Measurements from ENCODE around the gene RPL5. TPM values are rescaled to one million over a fixed set of nuclear protein-coding genes. Genes with fewer than 3 reads are reported as not detected.

The RPL5 gene
- total and polyA plus RNA-seq, 2 of the 4 experiments (the other 2 are of a cell fraction): 1,406 to 1,679 TPM

DNA sequence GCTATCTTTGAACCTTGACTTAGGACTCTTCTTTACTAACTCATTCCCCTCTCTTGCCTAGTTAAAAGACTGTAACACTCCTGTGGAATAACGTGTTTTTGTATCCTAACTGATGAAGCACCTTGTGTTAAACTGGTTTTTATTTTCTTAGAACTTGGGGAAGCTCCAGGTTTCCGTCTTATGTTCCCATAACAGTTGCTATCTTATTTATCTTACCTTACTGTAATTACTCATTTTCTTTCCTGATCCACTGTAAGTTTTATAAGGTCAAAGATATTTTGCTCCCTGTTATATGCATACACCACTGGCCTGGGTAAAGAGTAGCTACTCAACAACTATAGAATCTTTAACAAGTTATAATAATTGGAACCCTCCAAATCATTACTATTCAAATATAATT, 43.1 kb downstream of the RPL5 start:
- H3K9me3 ChIP-seq (ENCODE audit: control insufficient read depth, insufficient read depth, low read length): peaks cover 5% of the 10 kb centered on the region
- H3K23ac ChIP-seq (ENCODE audit: low read depth, low read length): no peak overlapping the region
- H3K4me3 ChIP-seq (ENCODE audit: insufficient read depth, low read depth, low read length): no peak overlapping the region
- H2BK20ac ChIP-seq (ENCODE audit: low read depth, low read length): no peak overlapping the region
- H2AK9ac ChIP-seq (replicated peaks; ENCODE audit: low read depth, low read length, poor library complexity): no peak overlapping the region
- H3K14ac ChIP-seq (replicated peaks; ENCODE audit: low read depth, low read length): no peak overlapping the region
- no peak overlapping the region for H2BK120ac ChIP-seq (ENCODE audit: low read depth, low read length)
- dilution Hi-C loops (cut with HindIII; ENCODE audit: low sequenced_read_pairs, unreplicated experiment) (no loop called here), intact Hi-C loops (cut with micrococcal nuclease) (loop anchor here (5.0 kb wide), 1 partner anchor 67 kb away; no protein-coding TSS in a partner anchor), in situ Hi-C loops (cut with MboI; ENCODE audit: low sequenced_read_pairs) (no loop called here)
- H2BK5ac ChIP-seq (ENCODE audit: low read depth, low read length, poor library complexity, severe bottlenecking): no peak overlapping the region
- no peaks in the 10 kb centered on the region for H3K4me1 ChIP-seq (ENCODE audit: control insufficient read depth, insufficient read depth, low read length)
- no peak overlapping the region for H2AK5ac ChIP-seq (ENCODE audit: low read depth, low read length)
- TF ChIP-seq, protein P1, sequence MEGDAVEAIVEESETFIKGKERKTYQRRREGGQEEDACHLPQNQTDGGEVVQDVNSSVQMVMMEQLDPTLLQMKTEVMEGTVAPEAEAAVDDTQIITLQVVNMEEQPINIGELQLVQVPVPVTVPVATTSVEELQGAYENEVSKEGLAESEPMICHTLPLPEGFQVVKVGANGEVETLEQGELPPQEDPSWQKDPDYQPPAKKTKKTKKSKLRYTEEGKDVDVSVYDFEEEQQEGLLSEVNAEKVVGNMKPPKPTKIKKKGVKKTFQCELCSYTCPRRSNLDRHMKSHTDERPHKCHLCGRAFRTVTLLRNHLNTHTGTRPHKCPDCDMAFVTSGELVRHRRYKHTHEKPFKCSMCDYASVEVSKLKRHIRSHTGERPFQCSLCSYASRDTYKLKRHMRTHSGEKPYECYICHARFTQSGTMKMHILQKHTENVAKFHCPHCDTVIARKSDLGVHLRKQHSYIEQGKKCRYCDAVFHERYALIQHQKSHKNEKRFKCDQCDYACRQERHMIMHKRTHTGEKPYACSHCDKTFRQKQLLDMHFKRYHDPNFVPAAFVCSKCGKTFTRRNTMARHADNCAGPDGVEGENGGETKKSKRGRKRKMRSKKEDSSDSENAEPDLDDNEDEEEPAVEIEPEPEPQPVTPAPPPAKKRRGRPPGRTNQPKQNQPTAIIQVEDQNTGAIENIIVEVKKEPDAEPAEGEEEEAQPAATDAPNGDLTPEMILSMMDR (conservative IDR thresholded peaks at IDR 0.05; ENCODE audit: low read depth, low read length): no peak
- TF ChIP-seq RFX5 (IDR thresholded peaks at IDR 0.05; ENCODE audit: low read depth, low read length): no peak
- no peak for TF ChIP-seq NFE2L2 (IDR thresholded peaks at IDR 0.05; ENCODE audit: low read depth, low read length)
- TF ChIP-seq POLR2A (IDR thresholded peaks at IDR 0.05; ENCODE audit: low read depth, low read length): no peak
- ATAC-seq (ENCODE audit: low read depth) (no peak), DNase-seq (no peak)
- no peak overlapping the region for H4K91ac ChIP-seq (ENCODE audit: insufficient read depth, low read depth, low read length)
- H3K27me3 ChIP-seq (ENCODE audit: control insufficient read depth, insufficient read depth, low read length): no peaks in the 10 kb centered on the region
- H4K20me1 ChIP-seq (ENCODE audit: insufficient read depth, low read length): no peaks in the 10 kb centered on the region
- no peak overlapping the region for H3K27ac ChIP-seq (ENCODE audit: insufficient read depth, low read length)
- no peak overlapping the region for H2AFZ ChIP-seq (replicated peaks; ENCODE audit: low read length, poor library complexity)
- no peak overlapping the region for H3K9ac ChIP-seq (ENCODE audit: low read depth, low read length)
- no peaks in the 10 kb centered on the region; the same call in 1 of the 2 replicates for H3K9me1 ChIP-seq (ENCODE audit: insufficient read depth, low read length)
- H2BK15ac ChIP-seq (ENCODE audit: low read depth, low read length): no peak overlapping the region
- no peak overlapping the region for H3K18ac ChIP-seq (ENCODE audit: low read depth, low read length)
- no peaks in the 10 kb centered on the region; a peak in 1 of 4 replicates for H3K79me1 ChIP-seq (ENCODE audit: low read depth in 1 of 2, low read length in 2 of 2)
- H4K8ac ChIP-seq (ENCODE audit: low read depth in 2 of 2, low read length in 2 of 2): no peak overlapping the region
- H3K36me3 ChIP-seq (ENCODE audit: control insufficient read depth, insufficient read depth, low read length): peaks cover 2% of the 10 kb centered on the region; the same call in 1 of the 2 replicates
- ChIA-PET POLR2A (ENCODE audit: unreplicated experiment) (no interaction called here), CTCF (no interaction called here)
- H3K56ac ChIP-seq (ENCODE audit: extremely low read depth, insufficient read depth, low read length): no peak overlapping the region
- no peak overlapping the region for H3K4ac ChIP-seq (ENCODE audit: low read depth, low read length)
- H3K4me2 ChIP-seq (ENCODE audit: low read depth, low read length): no peak overlapping the region
- no TSS peak for BruUV-seq (replicated peaks)
- no peak overlapping the region for H4K5ac ChIP-seq (ENCODE audit: low read depth, low read length)
- no CpG with 5 or more reads among the region's 2 CpGs for WGBS, 2 experiments (ENCODE audit: extremely low coverage in 2 of 2, insufficient read length in 1 of 2)

Measured in IMR-90 (cell line).